ENCODE measurements around the gene SHBG.
A peak's percentile ranks its signal among the peaks of the same experiment; 100 is the strongest.
"Not testable (repeated sequence)": the region's sequence is repeated elsewhere in the genome, so short reads cannot be mapped to it uniquely, and the experiment has no call there.

Gene SHBG

GRCh38 chr17:7629939-7630571 lies at the start of gene SHBG:
TSS of gene SHBG (plus strand) at chr17:7630135. CDS start at chr17:7630173, 38 bp downstream.
- no peak for DNase-seq

GRCh38 chr17:7580604-7581575 lies 49.0 kb upstream of the SHBG start:
- peak; percentile 44 for DNase-seq

GRCh38 chr17:7582396-7583252 lies 47.3 kb upstream of the SHBG start:
- no peak for DNase-seq

- peak; percentile 99 for DNase-seq
Measured at GRCh38 chr17:7583253-7584109, 46.5 kb upstream of the SHBG start, which contains the start of gene MPDU1. TSS of gene MPDU1 (plus strand) at chr17:7583852. CDS start at chr17:7583863, 11 bp downstream.

- DNase-seq = no peak
Measured at GRCh38 chr17:7586673-7587419, 43.1 kb upstream of the SHBG start.

- no peak for DNase-seq
Measured at GRCh38 chr17:7587420-7588151, 42.3 kb upstream of the SHBG start.

- DNase-seq = no peak
Measured at GRCh38 chr17:7588553-7589203, 41.3 kb upstream of the SHBG start.

- DNase-seq = no peak
Measured at GRCh38 chr17:7589204-7589868, 40.6 kb upstream of the SHBG start.

- no peak for DNase-seq
Measured at GRCh38 chr17:7589891-7590691, 39.8 kb upstream of the SHBG start, which contains the start of gene SOX15. TSS of gene SOX15 (minus strand) at chr17:7590094. CDS start at chr17:7589676, 418 bp downstream.

- DNase-seq = no peak
Measured at GRCh38 chr17:7590743-7591142, 39.2 kb upstream of the SHBG start.

- no peak for DNase-seq
Measured at GRCh38 chr17:7591596-7591995, 38.3 kb upstream of the SHBG start.

GRCh38 chr17:7592422-7593021 lies 37.4 kb upstream of the SHBG start:
- no peak for DNase-seq

GRCh38 chr17:7593296-7593695 lies 36.6 kb upstream of the SHBG start:
- no peak for DNase-seq

GRCh38 chr17:7597561-7597960 lies 32.4 kb upstream of the SHBG start:
- not testable (repeated sequence) for DNase-seq

- DNase-seq = no peak
Measured at GRCh38 chr17:7606280-7606679, 23.7 kb upstream of the SHBG start.

GRCh38 chr17:7610641-7611040 lies 19.3 kb upstream of the SHBG start:
- DNase-seq = no peak

GRCh38 chr17:7611635-7612293 lies 18.2 kb upstream of the SHBG start:
- DNase-seq = peak; percentile 25
